Pulmonary artery endothelial cell (primary cell): ENCODE measurements around the gene SHISA2. TPM values are rescaled to one million over a fixed set of nuclear protein-coding genes. Genes with fewer than 3 reads are reported as not detected.

ENCODE experiments used
- DNase-seq: peaks from one replicate; pipeline ENCODE4 v3.0.0-alpha.2; 2011; ENCODE audit warnings: low read depth, low spot score
- total RNA-seq: library from RNA; depleted of rRNA; stranded (reverse); fragments of >200 nt; gene quantifications from 2 replicates; pipeline ENCODE4 v1.2.3, GENCODE V29; 2014

The SHISA2 gene
- total RNA-seq, 1 donor from 2014 or later = 15.1 TPM

GRCh38 chr13:26050568-26051230 is 1.1 kb downstream of the SHISA2 start:
- DNase-seq = no peak

DNA sequence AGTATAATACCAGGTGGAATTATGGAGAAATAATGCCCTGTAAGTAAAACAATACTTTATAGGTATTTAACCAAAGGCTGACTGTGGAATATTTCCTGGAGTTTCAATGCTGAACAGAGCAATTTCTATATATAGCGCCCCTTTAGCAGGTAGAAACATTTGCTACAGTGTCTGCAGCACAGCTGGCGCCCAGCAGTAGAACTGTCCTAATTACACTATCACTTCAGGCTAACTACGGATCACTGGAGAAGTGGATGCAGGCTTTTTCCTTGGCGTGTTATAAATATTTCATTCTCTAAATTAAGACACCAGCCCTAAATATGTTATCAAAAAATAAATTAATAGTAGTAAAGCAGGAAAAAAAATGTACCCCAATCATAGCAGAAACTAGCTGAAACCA is 3.1 kb downstream of the SHISA2 start:
- no peak for DNase-seq

GRCh38 chr13:26047040-26047439 is 4.8 kb downstream of the SHISA2 start:
- no peak for DNase-seq

DNA sequence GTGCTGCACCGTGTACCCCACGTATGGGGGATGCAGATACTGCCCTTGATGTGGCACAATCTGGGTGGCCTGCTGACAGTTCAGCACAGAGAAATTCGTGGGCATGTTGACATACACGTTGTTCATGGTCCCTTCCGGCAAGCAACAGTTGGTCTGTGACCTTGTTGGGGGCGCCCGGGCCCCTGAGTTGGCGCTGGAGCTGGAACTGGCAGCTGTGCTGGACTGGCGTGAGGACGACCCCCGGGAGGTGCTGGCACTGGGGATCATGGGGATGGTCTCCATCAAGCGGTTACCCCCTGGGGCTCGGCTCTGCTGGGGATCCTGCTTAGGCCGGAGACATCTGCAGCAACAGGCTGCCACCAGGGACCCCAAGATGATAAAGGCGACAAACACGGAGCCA is 5.2 kb downstream of the SHISA2 start:
- no peak for DNase-seq

DNA sequence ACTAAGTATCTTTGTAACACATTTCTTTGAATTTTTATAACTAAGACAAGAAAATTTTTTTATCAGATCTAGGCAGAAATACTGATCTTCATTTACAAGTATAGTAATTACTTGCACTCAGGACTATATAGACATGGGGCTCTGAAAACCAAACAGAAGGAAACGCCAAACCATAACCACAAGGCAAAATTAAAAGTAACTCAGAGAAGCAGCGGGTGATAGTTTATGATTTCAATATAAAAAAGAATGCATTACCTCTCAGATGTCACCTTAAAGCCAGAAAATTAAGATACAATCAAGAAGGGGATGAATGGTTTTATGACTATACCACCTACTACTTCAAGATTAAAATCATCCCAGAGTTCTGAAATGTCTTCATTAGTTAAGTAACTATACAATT is 6.7 kb downstream of the SHISA2 start:
- no peak for DNase-seq

GRCh38 chr13:26042785-26043184 is 9.0 kb downstream of the SHISA2 start:
- DNase-seq = no peak

DNA sequence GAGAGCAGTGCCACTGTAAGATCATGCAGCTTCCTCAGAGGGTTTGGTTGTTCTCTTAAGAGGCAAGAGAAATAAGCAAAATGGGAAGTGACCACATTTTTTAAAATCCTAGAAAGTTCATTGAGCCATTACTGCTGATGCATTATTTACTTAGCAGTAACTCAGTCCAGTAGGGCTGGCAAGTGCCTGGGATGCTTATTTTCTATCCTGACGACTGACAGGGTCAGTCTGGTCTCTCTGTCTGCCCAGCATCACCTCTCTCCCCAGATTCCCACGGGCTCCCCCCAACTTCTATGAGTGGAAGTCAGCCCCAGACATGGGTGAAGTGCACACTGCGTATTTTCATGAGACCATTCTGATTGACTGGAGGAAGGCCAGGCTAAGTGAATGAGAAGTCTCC is 10.4 kb downstream of the SHISA2 start:
- no peak for DNase-seq

- no peak for DNase-seq
These were observed 12.8 kb downstream of the SHISA2 start for GRCh38 chr13:26038931-26039475.

GRCh38 chr13:26037302-26037701 is 14.5 kb downstream of the SHISA2 start:
- DNase-seq = no peak

GRCh38 chr13:26036383-26036782 is 15.4 kb downstream of the SHISA2 start:
- no peak for DNase-seq

DNA sequence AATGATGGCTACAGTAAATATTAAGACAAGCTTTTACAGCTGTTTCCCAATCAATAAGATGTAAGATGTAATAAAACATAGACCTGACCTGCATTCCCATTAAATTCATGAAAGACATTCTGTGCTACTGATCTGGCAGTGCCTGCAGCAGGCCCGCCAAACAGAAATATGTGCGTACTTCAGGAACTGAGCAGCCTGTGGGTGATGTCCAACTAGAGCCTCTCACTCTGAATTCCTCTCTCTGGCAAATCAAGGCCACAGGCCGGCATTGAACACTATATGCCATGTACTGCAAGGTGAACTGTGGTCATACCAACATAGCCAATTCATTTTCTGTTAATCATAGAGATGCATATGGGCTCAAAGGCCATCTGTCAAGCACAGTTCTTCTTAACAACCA is 17.8 kb downstream of the SHISA2 start:
- DNase-seq = no peak

DNA sequence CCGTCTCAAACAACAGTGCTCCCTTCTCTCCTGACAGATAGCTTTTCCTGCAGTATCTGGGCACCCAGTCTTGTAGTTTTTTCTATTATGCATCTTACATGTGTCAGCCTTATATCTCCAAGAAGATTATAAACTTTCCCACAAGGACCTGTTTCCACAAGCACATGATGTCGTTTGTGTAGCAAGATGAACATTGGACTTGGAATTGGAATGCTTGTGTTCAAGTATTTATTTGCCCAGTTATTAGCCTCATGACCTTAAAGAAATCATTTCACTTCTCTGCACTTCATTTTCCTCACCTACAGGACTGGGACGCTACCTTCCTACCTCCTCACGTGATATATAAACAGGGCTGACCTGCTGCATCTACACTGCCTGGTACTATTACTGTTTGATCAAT is 21.5 kb downstream of the SHISA2 start:
- DNase-seq = no peak

- no peak for DNase-seq
These were observed 22.2 kb downstream of the SHISA2 start for GRCh38 chr13:26029581-26030136.

GRCh38 chr13:26026211-26026610 is 25.6 kb downstream of the SHISA2 start:
- DNase-seq = no peak

DNA sequence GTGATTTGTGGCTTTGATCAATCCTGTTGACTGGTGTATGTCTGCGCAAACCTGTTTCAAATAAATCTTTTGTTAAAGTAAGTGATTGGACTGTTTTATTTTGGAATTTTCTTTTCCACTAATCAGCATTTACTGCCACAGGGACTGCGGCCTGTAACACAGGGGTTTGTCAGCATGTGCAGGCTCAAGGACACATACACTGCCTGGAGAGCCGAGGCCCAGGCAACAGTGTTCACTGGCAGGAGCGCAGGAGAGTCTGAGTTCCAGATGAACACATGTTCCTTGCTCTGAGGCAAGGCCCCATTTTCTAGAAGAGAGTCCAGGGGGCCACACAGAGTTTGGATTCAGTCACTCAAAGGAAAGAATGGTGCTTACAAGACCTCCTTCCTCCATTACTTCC is 26.0 kb downstream of the SHISA2 start:
- DNase-seq = no peak

DNA sequence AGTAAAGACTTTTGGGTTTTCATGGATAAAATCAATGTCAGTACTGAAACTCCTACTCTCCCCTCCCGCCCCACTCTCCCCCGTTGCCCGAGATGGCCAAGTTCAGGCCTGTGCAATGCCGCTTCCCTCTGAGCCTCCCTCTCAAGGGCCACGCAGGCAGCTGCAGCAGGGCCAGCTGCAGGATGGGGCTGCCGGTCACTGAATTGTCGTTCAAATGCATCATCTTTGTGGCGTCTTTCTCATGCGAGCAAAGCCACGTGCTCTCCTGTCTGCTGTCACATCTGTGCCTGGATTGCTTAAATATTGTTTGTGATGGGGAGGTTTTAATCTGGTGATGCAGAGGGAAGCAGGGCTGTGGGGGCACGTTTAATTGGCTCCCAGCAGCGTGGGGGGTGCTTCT is 26.6 kb downstream of the SHISA2 start:
- no peak for DNase-seq

- no peak for DNase-seq
These were observed 27.3 kb downstream of the SHISA2 start for GRCh38 chr13:26024558-26024957.

GRCh38 chr13:26022538-26023292 is 29.1 kb downstream of the SHISA2 start:
- no peak for DNase-seq

DNA sequence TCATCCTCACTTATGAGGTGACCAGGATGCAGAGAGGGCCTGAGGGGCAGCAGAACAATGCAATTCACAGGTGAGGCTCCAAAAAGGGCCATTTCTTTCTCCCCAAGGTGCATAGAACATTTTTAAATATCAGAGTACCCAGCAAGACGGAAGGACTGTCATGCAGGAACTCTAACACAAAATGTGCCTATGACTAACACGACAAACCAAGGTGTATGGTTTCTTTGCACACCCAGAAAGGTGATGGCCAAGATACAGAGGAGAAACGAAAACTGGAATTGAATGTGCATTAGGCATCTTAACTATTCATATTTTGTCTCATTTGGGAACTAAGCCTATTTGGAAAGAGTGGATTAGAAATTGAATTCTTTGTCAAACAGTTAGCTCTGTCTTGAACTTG is 29.9 kb downstream of the SHISA2 start:
- no peak for DNase-seq

GRCh38 chr13:26021516-26021915 is 30.3 kb downstream of the SHISA2 start:
- no peak for DNase-seq

DNA sequence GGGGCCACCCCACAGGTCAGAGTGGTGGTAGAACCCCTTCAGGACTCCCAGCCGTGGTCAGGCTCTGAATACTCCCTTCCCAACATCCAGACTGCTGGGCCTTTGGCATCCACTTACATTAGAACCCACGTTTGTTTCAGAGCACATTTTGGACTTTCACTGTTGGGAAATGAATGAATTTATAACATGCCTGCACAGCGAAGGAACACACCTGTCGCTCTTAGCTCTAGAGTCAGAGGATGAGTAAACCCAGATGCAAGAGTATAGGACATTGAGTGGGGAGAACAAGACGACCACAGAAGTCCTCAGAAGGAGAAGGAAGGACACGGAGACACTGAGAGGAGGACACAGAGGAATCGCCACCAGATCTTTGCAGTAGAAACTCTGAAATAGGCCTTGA is 30.9 kb downstream of the SHISA2 start:
- no peak for DNase-seq
